ENCODE measurements around the gene SPNS3. TPM values are rescaled to one million over a fixed set of nuclear protein-coding genes. Genes with fewer than 3 reads are reported as not detected.

SPNS3 gene
- total and polyA plus RNA-seq, 2 of the 8 experiments (the other 6 are each of a cell fraction or from before 2014, with no cell fraction given): not detected

GRCh38 chr17:4505187-4505586, 71.4 kb downstream of the SPNS3 start:
- H3K27ac ChIP-seq (ENCODE audit: low read depth, low read length): no peak overlapping the region
- no peak overlapping the region for H4K8ac ChIP-seq (ENCODE audit: extremely low read depth, insufficient read depth, low read length)
- no peaks in the 10 kb centered on the region for H3K9me3 ChIP-seq (ENCODE audit: insufficient read depth in 2 of 2, low read depth in 1 of 2, low read length in 1 of 2)
- 90% methylated on average over 5 of the region's 5 CpGs; no CpG with 5 or more reads in 1 of the 2 experiments for WGBS, 2 experiments (ENCODE audit: extremely low coverage in 1 of 2, insufficient coverage in 1 of 2, insufficient read length in 1 of 2, insufficient replicate concordance in 2 of 2, low coverage in 1 of 2, low lambda C conversion rate in 2 of 2, missing lambda C conversion rate in 1 of 2)
- ChIA-PET POLR2A (ENCODE audit: partially characterized antibody) (interaction anchor here (0.9 kb wide), 1 partner anchor 261 kb away, joined by 3 read pairs; no protein-coding TSS in a partner anchor), CTCF (ENCODE audit: partially characterized antibody) (interaction anchor here (0.7 to 2.9 kb wide), 6 partner anchors 9 to 93 kb away, joined by 3 to 9 read pairs (median 4); no protein-coding TSS in a partner anchor)
- peaks cover 0 to under 1% of the 10 kb centered on the region in 2 experiments for H4K20me1 ChIP-seq (replicated peaks in 1 of 2; ENCODE audit: control insufficient read depth in 1 of 2, insufficient read depth in 2 of 2, low read length in 2 of 2)
- no peak for DNase-seq (ENCODE audit: low read depth in 1 of 2, low spot score in 2 of 2)
- no peak overlapping the region for H4K91ac ChIP-seq (replicated peaks; ENCODE audit: insufficient read length, low read length)
- no peak for FAIRE-seq
- H3K79me2 ChIP-seq (ENCODE audit: control insufficient read depth in 1 of 2, insufficient read depth in 2 of 2, low read length in 2 of 2): no peaks in the 10 kb centered on the region
- H2BK5ac ChIP-seq (ENCODE audit: low read depth, low read length): no peak overlapping the region
- H2BK15ac ChIP-seq (ENCODE audit: low read length): no peak overlapping the region
- H2BK20ac ChIP-seq (ENCODE audit: low read length): no peak overlapping the region
- H3K36me3 ChIP-seq (ENCODE audit: control insufficient read depth in 2 of 4, insufficient read depth in 4 of 4, low read length in 3 of 4): no peaks in the 10 kb centered on the region
- H3K23ac ChIP-seq (ENCODE audit: insufficient read length): no peak overlapping the region
- no peak overlapping the region for H2AFZ ChIP-seq (ENCODE audit: low read length)
- no peak overlapping the region for H3K4ac ChIP-seq (replicated peaks; ENCODE audit: insufficient read length, low read depth, low read length)
- no peak overlapping the region for H2AK5ac ChIP-seq (ENCODE audit: low read depth, low read length)
- H3K27me3 ChIP-seq (replicated peaks in 1 of 4; ENCODE audit: control insufficient read depth in 3 of 4, extremely low read depth in 1 of 4, insufficient read depth in 3 of 4, low read length in 3 of 4): peaks cover 11 to 15% (median 15%) of the 10 kb centered on the region in 4 experiments
- no peak overlapping the region for H3K14ac ChIP-seq (ENCODE audit: insufficient read length)
- no peak overlapping the region for H3K4me2 ChIP-seq (ENCODE audit: insufficient read depth in 1 of 2, low read depth in 2 of 2, low read length in 2 of 2)
- H2BK12ac ChIP-seq (ENCODE audit: low read depth, low read length): no peak overlapping the region
- H3K56ac ChIP-seq (replicated peaks; ENCODE audit: insufficient read length, low read depth, low read length): no peak overlapping the region
- H3K4me3 ChIP-seq (ENCODE audit: extremely low read depth in 1 of 4, insufficient read depth in 2 of 4, low read depth in 3 of 4, low read length in 4 of 4): no peak overlapping the region
- 0 out of 2 replicates have a peak, but pooled peaks cover 2% of the 10 kb centered on the region for H3K23me2 ChIP-seq (ENCODE audit: low read depth, low read length)
- no peak overlapping the region for H2BK120ac ChIP-seq (replicated peaks; ENCODE audit: low read depth, low read length)
- no peak overlapping the region for H3K9ac ChIP-seq (replicated peaks in 1 of 4; ENCODE audit: extremely low read depth in 1 of 4, low read depth in 3 of 4, low read length in 3 of 4)
- peaks cover 0 to 5% (median 1%) of the 10 kb centered on the region in 4 experiments; a peak in 1 of 7 replicates for H3K4me1 ChIP-seq (replicated peaks in 1 of 4; ENCODE audit: control insufficient read depth in 3 of 4, insufficient read depth in 4 of 4, low read length in 3 of 4)
- H4K5ac ChIP-seq (ENCODE audit: insufficient read length, low read depth, low read length): no peak overlapping the region
- H3K18ac ChIP-seq (ENCODE audit: extremely low read depth, low read length): no peak overlapping the region
- no peak for TF ChIP-seq TEAD4 (IDR thresholded peaks at IDR 0.05; ENCODE audit: low read depth, low read length)
- no peak for TF ChIP-seq SP1 (IDR thresholded peaks at IDR 0.05; ENCODE audit: low read depth, low read length)
- TF ChIP-seq, protein P1, sequence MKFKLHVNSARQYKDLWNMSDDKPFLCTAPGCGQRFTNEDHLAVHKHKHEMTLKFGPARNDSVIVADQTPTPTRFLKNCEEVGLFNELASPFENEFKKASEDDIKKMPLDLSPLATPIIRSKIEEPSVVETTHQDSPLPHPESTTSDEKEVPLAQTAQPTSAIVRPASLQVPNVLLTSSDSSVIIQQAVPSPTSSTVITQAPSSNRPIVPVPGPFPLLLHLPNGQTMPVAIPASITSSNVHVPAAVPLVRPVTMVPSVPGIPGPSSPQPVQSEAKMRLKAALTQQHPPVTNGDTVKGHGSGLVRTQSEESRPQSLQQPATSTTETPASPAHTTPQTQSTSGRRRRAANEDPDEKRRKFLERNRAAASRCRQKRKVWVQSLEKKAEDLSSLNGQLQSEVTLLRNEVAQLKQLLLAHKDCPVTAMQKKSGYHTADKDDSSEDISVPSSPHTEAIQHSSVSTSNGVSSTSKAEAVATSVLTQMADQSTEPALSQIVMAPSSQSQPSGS (IDR thresholded peaks at IDR 0.05; ENCODE audit: low read length): no peak
- TF ChIP-seq CREB1 (IDR thresholded peaks at IDR 0.05): no peak
- TF ChIP-seq TAF1 (IDR thresholded peaks at IDR 0.05; ENCODE audit: low read depth, low read length): no peak
- TF ChIP-seq BRCA1 (IDR thresholded peaks at IDR 0.05; ENCODE audit: low read depth, low read length): no peak
- TF ChIP-seq, protein P2, sequence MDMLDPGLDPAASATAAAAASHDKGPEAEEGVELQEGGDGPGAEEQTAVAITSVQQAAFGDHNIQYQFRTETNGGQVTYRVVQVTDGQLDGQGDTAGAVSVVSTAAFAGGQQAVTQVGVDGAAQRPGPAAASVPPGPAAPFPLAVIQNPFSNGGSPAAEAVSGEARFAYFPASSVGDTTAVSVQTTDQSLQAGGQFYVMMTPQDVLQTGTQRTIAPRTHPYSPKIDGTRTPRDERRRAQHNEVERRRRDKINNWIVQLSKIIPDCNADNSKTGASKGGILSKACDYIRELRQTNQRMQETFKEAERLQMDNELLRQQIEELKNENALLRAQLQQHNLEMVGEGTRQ (IDR thresholded peaks at IDR 0.05; ENCODE audit: low read length): no peak
- no peak for TF ChIP-seq SP2 (IDR thresholded peaks at IDR 0.05; ENCODE audit: low read length)
- no peaks in the 10 kb centered on the region; the same call in 1 of the 2 replicates for H3K79me1 ChIP-seq (ENCODE audit: low read depth, low read length)
